ENCODE data around the gene ZNF319.

- TF ChIP-seq CTCF (IDR thresholded peaks at IDR 0.05; ENCODE audit: insufficient read depth, low read depth, low read length) (no peak), EZH2 (IDR thresholded peaks at IDR 0.05; ENCODE audit: insufficient read depth, low read length) (no peak)
Observed at GRCh38 chr16:58042001-58042885, 41.8 kb upstream of the ZNF319 start.

All from astrocyte (in vitro differentiated cells and primary cell).